Uterus (tissue), 4 donors: ENCODE results near the gene RNF214. TPM values are rescaled to one million over a fixed set of nuclear protein-coding genes. Genes with fewer than 3 reads are reported as not detected.

Source experiments
- DNase-seq, 2 donors: peaks; one replicate each; pipeline ENCODE4 v3.0.0-alpha.2; 2019 to 2020
- H3K27ac ChIP-seq, 2 donors: fragments of 200-600 bp; sonication (generic); 1 replicate in 1 of 2; 2 replicates in 1 of 2; pipeline ENCODE4 v1.5.1; 2016 to 2018
- H3K27me3 ChIP-seq, 2 donors: fragments of 200-600 bp; sonication (generic); one replicate each; pipeline ENCODE4 v1.5.1; 2018 to 2019; ENCODE audit warnings: control low read depth in 1 of 2
- H3K36me3 ChIP-seq, 2 donors: fragments of 200-600 bp; sonication (generic); one replicate each; pipeline ENCODE4 v1.5.1; 2019; ENCODE audit warnings: control low read depth in 1 of 2
- H3K4me1 ChIP-seq, 2 donors: fragments of 200-600 bp; sonication (generic); one replicate each; pipeline ENCODE4 v1.5.1; 2018 to 2019; ENCODE audit warnings: control low read depth in 1 of 2
- H3K4me3 ChIP-seq, 2 donors: fragments of 200-600 bp; sonication (generic); 1 replicate in 1 of 2; 2 replicates in 1 of 2; pipeline ENCODE4 v1.5.1; 2018 to 2019; ENCODE audit warnings: mild to moderate bottlenecking in 1 of 2
- H3K9me3 ChIP-seq, 2 donors: fragments of 200-600 bp; sonication (generic); one replicate each; pipeline ENCODE4 v1.5.1; 2019; ENCODE audit warnings: control low read depth in 1 of 2
- CTCF ChIP-seq, 4 experiments: fragments of 200-600 bp in 2 of 4; fragments of 450-650 bp in 2 of 4; sonication (generic) in 2 of 4; IDR thresholded peaks; one replicate each; pipeline ENCODE4 v1.5.1; 2016 to 2019; ENCODE audit warnings: antibody characterized with exemption in 4 of 4, mild to moderate bottlenecking in 2 of 4, moderate library complexity in 1 of 4
- POLR2A ChIP-seq, 2 donors: fragments of 450-650 bp; IDR thresholded peaks; one replicate each; pipeline ENCODE4 v1.6.1; 2016; ENCODE audit warnings: antibody characterized with exemption in 2 of 2, mild to moderate bottlenecking in 1 of 2, moderate library complexity in 1 of 2
- intact Hi-C: fragments of 100-400 bp; cut with DNase I; formaldehyde crosslinking; loops from one replicate; pipeline ENCODE4 v1.15.1; 2023; ENCODE audit warnings: low total_unique reads
- small RNA-seq: library from RNA; depleted of rRNA; stranded (forward); fragments of <200 nt; gene quantifications from one replicate; pipeline ENCODE3, GENCODE V24; 2016
- total RNA-seq, 4 donors: library from RNA; depleted of rRNA in 3 of 4; stranded (reverse); fragments of >200 nt in 3 of 4; gene quantifications; one replicate each; pipeline versions ENCODE4 v1.1.0 to v1.2.4, GENCODE V29; 2014 to 2023
- donor health status: DM: yes; HTN: yes; CAD: no.

RNF214 gene
- total RNA-seq, 4 donors from 2014 or later = 4.4 to 38.6 (median 11.4) TPM

- Histone ChIP-seq H3K27ac (no peak overlapping the region), H3K27me3 (no peaks in the 10 kb centered on the region), H3K4me3 (no peak overlapping the region), H3K36me3 (no peaks in the 10 kb centered on the region), H3K4me1 (no peaks in the 10 kb centered on the region), H3K9me3 (no peaks in the 10 kb centered on the region)
- intact Hi-C loops = no loop called here
- no peak for TF ChIP-seq POLR2A (IDR thresholded peaks at IDR 0.05)
- no peak for TF ChIP-seq CTCF (IDR thresholded peaks at IDR 0.05)
- DNase-seq = no peak
Measured at GRCh38 chr11:117335399-117335798, 102.9 kb downstream of the RNF214 start.

Small RNA genes lying within 50 kb of the gene (small RNA-seq; reads per million reads assigned to genes)
- not detected for gene RF00564

Other genes with a start within 250 kb of the RNF214 start
- gene SIK3, start 134.2 kb upstream of the RNF214 start, total RNA-seq = 10 to 100 TPM; 14.1 to 77.0 (median 40.7) TPM
- 100 to 1,000 TPM in 3 of 4 donors, 10 to 100 TPM in 1; 62.8 to 154 (median 128) TPM for gene PAFAH1B2, start 88.4 kb upstream of the RNF214 start, total RNA-seq
- gene SIDT2, start 53.9 kb upstream of the RNF214 start, total RNA-seq = 10 to 100 TPM in 3 of 4 donors, 1 to 10 TPM in 1; 6.4 to 91.3 (median 28.7) TPM
- 1,000 to 10,000 TPM; 1,588 to 9,854 (median 3,936) TPM for gene TAGLN, start 33.3 kb upstream of the RNF214 start, total RNA-seq
- 10 to 100 TPM; 23.3 to 78.9 (median 35.3) TPM for gene PCSK7, start 598 bp upstream of the RNF214 start, total RNA-seq
- gene BACE1-AS, start 58.7 kb downstream of the RNF214 start, total RNA-seq = 10 to 100 TPM in 2 of 4 donors, 1 to 10 TPM in 1, under 1 TPM in 1; 0.88 to 39.7 (median 12.0) TPM
- gene BACE1, start 83.6 kb downstream of the RNF214 start, total RNA-seq = 100 to 1,000 TPM in 1 of 4 donors, 10 to 100 TPM in 3; 17.2 to 103 (median 32.7) TPM
- gene CEP164, start 95.2 kb downstream of the RNF214 start, total RNA-seq = 10 to 100 TPM; 16.4 to 64.2 (median 46.1) TPM